KBM-7 (cell line): ENCODE measurements around the gene DOCK3.
"Not testable (repeated sequence)": the region's sequence is repeated elsewhere in the genome, so short reads cannot be mapped to it uniquely, and the experiment has no call there.

Source experiments
- DNase-seq: peaks from one replicate; pipeline ENCODE4 v3.0.0-alpha.2; 2015
- in situ Hi-C: fragments of 300-500 bp; cut with MboI; formaldehyde crosslinking; loops from 2 replicates; pipeline ENCODE4 v1.14.3; 2020; ENCODE audit warnings: low sequenced_read_pairs, low pct_unique_long_range_greater_than_20kb, mixed read lengths

The DOCK3 gene

DNA sequence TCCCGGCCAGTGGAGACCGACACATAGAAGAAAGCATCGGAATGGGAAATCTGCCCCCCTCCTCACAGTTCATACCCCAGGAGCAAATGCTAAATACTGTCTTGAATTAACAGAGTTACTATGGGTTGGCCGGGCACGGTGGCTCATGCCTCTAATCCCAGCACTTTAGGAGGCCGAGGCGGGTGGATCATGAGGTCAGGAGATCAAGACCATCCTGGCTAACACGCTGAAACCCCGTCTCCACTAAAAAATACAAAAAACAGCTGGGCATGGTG is 8.9 kb upstream of the DOCK3 start:
- not testable (repeated sequence) for DNase-seq
- in situ Hi-C loops, result loop anchor here (25.0 kb wide), 1 partner anchor 722 kb away; the partner anchor contains the start of genes MANF and RBM15B

DNA sequence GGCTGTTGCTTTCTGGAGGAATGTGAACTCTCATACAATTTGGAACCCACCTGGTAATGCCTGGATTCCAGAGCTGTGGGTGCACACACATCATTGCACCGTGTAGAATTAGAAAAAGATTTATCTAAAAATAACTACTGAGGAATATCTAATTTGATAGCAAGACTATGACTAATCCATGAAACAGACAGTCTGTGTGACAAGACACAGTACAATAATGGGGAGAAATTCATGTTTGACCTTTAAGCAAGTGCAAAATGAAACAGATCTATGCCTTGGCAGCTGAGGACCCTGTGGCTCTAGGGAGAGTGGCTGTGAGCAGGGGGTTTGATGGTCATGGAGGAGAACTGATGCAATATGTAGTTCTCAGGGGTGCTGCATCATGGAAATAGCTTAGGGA is 7.9 kb upstream of the DOCK3 start:
- in situ Hi-C loops, result loop anchor here (25.0 kb wide), 1 partner anchor 720 kb away; the partner anchor contains the start of genes MANF and RBM15B
- no peak for DNase-seq

DNA sequence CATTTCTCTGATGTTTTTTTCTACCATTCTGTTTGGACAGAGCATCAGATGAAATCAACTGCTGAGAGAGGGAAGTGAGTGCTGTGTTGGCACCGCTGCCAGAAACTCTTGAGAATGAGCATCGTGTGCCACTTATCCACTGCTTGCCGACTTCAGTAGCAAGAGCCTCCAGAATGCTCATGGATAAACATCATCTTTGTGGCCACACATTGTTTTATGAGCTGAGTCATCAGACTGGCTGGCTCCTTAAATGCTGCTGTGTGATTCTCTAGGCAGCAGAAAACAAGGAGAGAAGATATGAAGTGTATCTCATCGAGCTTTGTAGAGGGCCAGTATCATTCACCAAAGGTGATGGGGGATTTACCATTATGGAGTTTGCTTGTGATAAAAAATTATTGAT is 3.4 kb upstream of the DOCK3 start:
- DNase-seq, result peak; percentile 40
- in situ Hi-C loops, result loop anchor here (25.0 kb wide), 1 partner anchor 716 kb away; the partner anchor contains the start of genes MANF and RBM15B

DNA sequence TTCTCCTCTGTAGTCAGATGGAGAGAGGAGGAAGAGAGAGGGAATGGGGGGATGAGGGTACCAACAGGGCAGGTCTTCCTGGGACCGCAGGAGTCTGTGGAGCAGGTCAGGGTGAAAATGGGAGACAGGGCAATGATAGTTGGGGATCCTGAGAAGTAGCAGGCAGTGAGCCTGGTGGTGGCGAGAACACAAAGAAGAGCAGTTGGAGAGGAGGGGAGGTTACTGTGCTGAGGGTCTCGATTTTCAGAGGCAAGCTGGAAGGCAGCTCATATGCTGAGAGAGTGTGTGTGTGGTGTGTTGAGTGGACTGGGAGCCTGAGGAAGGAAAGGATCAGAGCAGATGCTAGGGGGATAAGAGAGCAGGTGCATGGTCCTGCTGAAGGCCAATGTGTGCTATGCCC is 2.1 kb upstream of the DOCK3 start:
- in situ Hi-C loops, result loop anchor here (25.0 kb wide), 1 partner anchor 715 kb away; the partner anchor contains the start of genes MANF and RBM15B
- DNase-seq, result no peak

DNA sequence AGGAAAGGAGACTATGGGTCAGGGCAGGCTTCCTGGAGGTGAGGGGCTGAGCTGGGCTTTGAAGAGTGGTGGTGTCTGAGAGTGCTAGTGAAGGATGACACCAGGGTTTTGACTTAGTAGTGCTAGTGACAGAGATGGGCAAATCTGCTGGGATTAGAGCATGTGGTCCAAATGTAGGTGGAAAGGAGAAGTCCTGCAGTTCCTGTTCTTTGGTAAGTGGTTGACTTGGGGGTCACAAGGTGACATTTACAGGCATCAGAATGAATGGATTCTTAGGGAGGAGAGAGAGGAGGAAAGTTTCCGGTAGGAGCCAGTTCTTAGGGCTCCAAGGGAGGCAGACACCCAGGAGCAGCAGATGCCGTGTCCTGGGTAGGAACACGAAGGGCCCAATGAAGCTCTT is 796 bp upstream of the DOCK3 start:
- in situ Hi-C loops, result loop anchor here (25.0 kb wide), 1 partner anchor 713 kb away; the partner anchor contains the start of genes MANF and RBM15B
- DNase-seq, result peak; percentile 77

DNA sequence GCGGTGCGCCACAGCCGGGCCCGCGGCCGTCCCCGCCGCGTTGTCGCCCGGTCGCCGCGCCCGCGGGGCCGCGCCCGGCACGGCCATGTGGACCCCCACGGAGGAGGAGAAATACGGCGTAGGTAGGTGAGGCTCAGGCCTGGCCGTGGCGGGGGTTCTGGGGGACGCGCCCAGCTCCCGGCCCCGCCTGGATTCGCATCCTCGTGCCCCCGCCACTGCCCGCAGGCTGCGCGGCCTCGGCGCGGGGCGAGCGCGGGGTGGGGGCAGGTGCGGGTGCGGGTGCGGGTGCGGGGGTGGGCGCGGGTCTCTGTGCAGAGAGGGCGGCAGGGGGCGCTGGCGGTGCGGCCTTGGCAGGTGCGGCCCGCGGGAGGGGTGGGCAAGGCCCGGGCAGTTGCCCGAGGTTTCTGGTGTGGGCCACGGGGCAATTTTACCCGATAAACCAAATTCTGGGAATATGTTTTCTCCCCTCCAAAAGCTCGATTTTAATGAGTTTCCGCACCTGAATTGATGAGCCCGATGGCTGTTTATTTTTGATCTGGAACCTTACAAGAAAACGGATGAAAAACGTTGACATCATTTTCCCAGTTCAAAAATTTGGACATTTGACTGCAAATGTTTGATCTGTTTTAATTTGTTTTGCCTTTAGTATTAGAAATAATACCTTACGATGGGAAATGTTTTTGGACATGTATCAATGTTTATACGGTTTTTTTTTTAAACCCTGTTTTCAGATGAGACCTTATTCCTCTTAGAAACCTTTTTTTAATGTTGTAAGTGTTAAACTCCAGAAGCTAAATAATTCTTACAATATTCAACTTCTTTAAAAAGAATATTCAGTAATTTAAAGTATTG is 678 bp downstream of the DOCK3 start:
- peak; percentile 46 for DNase-seq
- in situ Hi-C loops, result no loop called here

DNA sequence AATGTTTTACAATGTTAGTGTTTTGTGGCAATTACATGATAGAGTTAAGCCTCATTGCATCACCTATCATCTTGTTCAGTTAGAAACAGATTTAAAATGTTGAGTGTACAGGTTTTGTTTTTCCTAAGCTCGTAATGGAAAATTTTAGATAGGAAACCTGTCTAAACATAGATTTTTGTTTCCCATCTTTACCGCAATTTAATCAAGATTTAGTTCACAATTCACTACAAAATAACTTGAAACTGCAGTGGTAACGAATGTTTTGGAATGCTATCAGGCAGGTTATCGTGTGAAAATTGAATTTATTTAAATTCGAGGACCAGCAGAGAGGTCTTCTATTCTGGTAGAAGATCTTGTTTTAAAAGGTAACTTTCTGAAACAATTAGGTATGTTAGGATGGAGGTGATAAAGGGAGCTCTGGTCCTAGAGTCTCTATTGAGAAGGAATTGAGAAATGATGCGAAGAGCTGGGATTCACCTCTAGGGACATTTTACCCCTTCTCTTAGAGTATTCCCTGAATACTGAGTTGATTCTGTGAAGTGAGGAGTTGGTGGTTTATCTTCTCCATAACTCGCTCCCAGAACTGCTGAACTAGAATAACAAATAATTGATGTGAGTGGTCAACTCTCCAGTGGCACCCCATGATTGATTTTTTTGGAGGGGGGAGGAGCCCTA is 1.4 kb downstream of the DOCK3 start:
- DNase-seq, result peak; percentile 10
- in situ Hi-C loops, result no loop called here

DNA sequence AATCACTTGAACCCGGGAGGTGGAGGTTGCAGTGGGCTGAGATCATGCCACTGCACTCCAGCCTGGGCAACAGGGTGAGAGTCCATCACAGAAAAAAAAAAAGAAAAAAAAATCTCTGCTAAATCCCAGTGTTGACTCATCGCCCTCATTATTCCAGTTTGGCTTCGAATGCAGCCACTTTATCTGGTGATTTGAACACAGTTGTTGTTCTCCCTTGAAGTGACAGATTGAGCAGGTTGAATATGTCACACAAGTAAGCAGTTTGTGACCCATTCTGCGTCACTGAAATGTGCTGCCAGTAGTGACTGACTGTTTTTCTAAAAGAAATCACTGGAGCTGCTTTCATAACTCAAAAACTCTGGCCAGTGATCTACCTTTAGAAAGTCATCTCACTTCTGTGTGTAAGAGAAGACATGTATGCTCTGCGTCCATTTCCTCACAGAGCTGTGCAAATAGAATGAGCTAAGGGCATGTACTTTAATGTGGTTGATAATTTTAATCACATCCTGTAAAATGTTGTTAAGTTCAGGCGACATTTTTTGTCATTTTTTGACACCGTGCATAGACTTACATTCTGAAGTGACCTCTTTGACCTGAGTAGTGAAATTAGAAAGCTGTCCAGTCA is 12.5 kb downstream of the DOCK3 start:
- DNase-seq, result no peak
- in situ Hi-C loops, result no loop called here

DNA sequence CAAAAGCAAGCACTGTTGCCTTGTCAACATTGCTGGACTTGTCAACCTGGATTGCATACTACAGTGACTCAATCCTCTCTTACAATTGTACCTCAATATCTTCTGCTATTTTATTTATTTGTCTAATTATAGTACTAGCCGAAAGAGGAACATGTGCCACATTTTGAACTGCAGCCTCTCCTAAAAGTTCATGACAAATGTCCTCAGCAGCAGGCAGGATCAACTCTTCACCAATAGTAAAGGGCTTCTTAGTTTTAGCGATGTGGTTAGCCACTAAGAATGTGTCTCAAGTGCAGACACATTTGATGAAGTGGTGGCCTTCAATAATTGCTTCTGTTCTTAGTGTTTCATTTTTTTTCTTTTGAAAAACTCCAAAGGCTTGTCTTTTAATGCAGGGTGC is 13.2 kb downstream of the DOCK3 start:
- in situ Hi-C loops, result no loop called here
- DNase-seq, result peak; percentile 8

DNA sequence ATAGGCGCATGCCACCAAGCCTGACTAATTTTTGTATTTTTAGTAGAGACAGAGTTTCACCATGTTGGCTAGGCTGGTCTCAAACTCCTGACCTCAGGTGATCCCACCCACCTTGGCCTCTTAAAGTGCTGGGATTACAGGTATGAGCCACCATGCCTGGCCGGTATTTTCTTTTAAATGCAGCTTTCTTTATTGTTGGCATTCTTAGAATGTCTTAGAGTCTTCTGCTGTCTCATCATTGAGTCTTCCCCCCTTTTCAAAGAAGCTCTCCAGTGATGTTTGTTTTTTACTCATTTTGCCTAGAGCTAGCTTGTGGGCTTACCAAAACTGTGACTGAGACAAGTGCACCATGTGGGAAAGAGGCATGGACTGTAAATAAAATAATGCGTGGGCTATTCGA is 13.9 kb downstream of the DOCK3 start:
- in situ Hi-C loops, result not testable (repeated sequence)

DNA sequence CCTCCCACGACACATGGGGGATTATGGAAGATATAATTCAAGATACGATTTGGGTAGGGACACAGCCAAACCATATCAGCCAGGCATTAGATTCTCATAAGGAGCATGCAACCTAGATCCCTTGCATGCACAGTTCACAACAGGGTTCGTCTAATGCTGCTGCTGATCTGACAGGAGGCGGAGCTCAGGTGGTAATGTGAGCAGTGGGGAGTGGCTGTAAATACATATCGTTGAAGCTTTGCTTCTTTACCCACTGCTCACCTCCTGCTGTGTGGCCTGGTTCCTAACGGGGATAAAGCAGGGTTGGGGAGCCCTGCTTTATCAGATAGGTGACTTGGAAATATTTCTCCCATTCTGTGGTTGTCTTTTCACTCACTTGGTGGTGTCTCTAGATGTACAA is 14.8 kb downstream of the DOCK3 start:
- no peak for DNase-seq
- in situ Hi-C loops, result no loop called here

More for the DNA sequence above, 13.9 kb downstream of the DOCK3 start:
- DNase-seq, result not testable (repeated sequence)

DNA sequence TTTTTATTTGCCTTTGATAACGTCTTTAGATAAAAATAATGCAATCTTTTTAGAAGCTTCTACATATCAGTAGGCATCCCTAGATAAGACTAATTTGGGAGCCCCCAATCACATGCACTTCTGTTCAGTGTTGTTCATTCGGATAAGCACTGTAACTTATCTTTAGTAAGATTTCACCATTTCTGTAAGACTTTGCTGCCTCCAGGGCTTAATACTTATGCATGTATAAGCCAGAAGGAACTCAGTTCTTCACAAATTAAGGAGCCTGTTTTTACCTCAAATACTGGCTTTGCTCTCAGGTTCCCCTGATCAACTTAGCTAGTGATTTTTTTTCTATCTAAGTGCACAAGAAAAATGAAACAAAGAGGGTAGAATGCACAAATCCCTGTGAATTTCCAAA is 20.3 kb downstream of the DOCK3 start:
- in situ Hi-C loops, result no loop called here
- no peak for DNase-seq

DNA sequence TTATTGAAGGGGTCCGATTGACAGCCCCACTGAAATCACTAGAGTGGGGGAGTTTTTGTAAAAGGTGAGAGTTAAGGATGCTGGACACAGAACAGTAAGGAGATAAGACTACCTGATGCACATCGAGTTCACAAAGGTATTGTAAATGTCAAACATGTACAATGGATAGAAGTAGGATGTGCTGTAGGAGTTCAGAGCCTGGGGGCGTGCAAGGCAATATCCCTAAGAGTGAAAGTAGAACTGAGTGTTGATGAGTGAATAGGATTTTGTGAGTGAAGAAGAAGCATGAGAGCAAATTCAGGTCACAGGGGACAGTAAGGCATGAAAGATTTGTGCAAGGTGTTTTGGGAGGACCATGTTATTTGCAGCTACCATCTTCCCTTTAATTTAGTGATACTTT is 21.5 kb downstream of the DOCK3 start:
- no peak for DNase-seq
- in situ Hi-C loops, result no loop called here

DNA sequence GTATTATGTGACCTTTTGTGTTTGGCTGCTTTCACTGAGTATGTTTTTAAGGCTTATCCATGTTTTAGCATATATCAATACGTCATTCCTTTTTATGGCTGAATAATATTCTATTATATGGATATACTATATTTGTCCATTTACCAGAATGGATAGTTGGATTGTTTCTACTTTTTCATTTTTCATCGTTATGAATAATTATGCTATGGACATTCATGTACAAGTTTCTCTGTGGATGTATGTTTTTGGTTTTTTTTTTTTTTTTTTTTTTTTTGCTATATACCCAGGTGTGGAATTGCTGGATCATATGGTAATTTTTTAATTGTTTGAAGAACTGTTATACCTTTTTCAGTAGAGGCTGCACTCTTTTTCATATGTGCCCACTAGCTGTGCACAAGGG is 23.5 kb downstream of the DOCK3 start:
- DNase-seq, result no peak
- in situ Hi-C loops, result no loop called here

DNA sequence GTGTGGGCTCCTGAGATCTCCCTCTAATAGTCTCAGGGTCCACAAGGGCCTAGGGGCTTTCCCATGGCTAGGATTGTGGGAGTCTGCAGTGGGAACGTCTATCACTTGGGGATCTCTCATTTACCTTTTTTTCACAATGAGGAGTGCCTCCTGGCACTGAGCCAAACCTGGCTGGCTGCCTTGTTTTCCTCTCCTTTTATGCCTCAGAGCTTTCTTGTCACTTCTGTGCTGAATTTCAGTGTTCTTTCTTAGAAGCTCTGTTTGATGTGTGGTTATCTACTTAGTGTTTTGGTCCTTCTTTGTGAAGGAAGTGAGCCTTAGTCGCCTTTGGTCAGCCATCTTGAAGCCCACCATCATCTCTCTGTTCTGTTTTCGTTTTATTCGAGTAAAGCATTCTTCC is 33.9 kb downstream of the DOCK3 start:
- in situ Hi-C loops, result no loop called here
- DNase-seq, result peak; percentile 19

DNA sequence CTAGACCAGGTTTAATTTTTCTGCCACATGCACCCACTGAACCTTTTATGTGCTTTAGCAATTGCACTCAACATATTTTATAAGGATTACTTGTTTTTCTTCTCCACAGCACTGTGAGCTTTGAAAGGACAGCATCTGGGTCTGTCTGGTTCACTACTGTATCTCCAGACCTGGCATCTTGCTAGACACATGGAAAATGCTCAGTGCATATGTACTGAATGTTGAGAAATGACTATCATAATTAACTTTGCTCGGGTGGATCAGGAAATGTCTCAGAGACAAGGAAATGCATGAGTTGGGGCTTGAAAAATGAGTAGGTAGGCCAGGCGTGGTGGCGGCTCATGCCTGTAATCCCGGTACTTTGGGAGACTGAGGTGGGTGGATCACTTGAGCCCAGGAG is 40.2 kb downstream of the DOCK3 start:
- peak; percentile 60 for DNase-seq
- in situ Hi-C loops, result no loop called here

DNA sequence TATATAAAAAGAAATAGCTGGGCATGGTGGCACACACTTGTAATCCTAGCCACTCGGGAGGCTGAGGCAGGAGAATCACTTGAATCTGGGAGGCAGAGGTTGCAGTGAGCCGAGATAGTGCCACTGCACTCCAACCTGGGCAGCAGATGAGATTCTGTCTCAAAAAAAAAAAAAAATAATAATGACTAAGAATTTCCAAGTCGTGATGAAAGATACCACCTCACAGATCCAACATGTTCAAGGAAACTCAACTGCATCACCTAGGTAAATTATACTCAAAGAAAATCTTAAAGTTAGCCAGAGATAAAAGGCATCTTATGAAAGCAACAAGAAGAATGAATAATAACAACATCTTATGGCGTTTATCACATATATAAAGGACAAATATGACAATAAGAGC is 50.1 kb downstream of the DOCK3 start:
- DNase-seq, result no peak

DNA sequence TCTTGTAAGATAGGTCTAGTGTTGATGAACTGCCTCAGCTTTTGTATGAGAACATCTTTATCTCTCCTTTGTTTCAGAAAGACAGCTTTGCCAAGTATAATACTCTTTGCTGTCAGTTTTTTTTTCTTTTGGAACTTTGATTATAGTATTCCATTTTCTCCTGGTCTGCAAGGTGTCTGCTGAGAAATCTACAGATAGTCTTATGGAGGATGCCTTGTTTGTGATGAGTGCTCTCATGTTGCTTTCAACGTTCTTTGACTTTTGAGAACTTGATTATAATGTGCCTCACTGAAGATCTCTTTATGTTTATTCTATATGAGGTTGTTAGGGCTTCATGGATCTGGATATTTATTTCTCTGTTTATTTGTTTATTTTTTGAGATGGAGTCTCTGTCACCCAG is 60.3 kb downstream of the DOCK3 start:
- no peak for DNase-seq
- in situ Hi-C loops, result no loop called here

More for the DNA sequence above, 50.1 kb downstream of the DOCK3 start:
- in situ Hi-C loops, result no loop called here

DNA sequence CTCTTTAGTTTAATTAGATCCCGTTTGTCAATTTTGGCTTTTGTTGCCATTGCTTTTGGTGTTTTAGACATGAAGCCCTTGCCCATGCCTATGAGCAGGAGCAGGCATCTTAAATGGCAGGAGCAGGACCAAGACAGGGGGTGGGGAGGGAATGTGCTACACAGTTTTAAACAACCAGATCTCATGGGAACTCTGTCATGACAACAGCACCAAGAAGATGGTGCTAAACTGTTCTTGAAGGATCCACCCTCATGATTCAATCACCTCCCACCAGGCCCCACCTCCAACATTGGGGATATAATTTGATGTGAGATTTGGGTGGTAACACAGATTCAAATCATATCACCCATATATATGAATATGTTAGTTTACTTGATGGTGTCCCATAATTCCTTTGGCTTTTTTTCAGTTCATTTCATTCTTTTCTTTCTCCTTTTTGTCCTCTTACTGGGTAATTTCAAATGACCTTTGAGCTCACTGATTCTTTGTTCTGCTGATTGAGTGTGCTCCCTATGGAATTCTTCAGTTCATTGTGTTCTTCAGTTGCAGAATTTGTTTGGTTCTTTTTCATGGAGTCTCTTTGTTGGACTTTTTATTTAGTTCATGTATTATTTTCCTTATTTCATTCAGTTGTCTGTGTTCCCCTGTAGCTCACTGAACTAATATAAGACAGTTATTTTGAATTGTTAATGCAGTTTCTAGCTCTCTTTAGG is 62.6 kb downstream of the DOCK3 start:
- in situ Hi-C loops, result no loop called here
- no peak for DNase-seq
